OCI-LY3 (cell line): ENCODE data around the gene TUBGCP5.

ENCODE experiments used
- CTCF ChIP-seq: fragments of 200-600, 300-600 bp; sonication (generic); IDR thresholded peaks from 2 replicates; pipeline ENCODE4 v1.5.1; 2014; ENCODE audit warnings: antibody characterized with exemption, low read length, low read depth
- EZH2phosphoT487 ChIP-seq: fragments of 200-600 bp; shearing (Covaris generic); IDR thresholded peaks from 2 replicates; pipeline ENCODE4 v1.6.1; 2018; ENCODE audit warnings: antibody characterized with exemption, mixed run types, low read depth

GRCh38 chr15:23038726-23039142, 635 bp downstream of the TUBGCP5 start:
- TF ChIP-seq CTCF = no peak
- no peak for TF ChIP-seq EZH2phosphoT487
